Glomerular visceral epithelial cell (primary cell): Measurements from ENCODE around the gene ARSA.
"Not testable (repeated sequence)": the region's sequence is repeated elsewhere in the genome, so short reads cannot be mapped to it uniquely, and the experiment has no call there.

Experiments
- DNase-seq: peaks from one replicate; pipeline ENCODE4 v3.0.0-alpha.2; 2016; ENCODE audit errors: extremely low spot score

The ARSA gene

DNA sequence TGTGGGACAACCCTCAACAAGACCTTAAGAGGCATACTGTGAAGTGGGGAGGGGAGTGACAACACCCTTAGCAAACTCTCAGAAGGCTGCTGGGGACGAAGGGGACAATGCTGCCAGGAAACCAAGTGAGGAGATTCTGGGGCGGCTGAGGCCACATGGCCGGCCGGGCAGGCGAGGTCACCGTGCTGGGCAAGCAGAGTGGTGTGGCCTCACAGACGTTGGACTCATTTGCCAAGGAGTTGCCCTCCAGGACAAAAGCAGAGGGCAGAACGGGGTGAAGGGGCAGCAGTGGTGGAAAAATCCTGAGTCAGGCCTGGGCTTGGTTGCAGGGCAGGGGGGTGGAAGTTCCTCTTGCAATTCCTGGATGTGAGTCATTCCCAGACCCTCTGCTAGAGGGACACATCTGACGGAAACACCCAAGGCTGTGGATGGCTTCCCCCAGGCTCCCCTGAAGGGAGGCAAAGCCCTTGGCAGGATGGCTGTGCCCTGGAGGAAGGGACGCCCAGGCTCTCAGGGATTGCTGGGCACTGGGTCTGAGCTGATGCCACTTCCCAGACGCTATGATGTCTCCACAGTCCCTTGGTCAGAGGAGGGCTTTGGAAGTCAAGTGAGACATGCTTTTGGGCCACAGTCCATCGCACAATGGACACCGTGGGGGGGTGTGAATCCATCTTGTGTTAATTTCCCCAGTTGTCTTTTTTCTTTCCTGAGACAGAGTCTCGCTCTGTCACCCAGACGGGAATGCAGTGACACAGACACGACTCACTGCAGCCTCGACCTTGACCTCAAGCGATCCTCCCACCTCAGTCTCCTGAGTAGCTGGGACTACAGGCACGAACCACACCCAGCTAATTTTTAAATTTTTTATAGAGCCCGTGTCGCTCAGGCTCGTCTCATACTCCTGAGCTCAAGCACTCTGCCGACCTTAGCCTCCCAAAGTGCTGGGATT is 28.4 kb upstream of the ARSA start:
- DNase-seq = peak; percentile 47

GRCh38 chr22:50654664-50655063 is 26.7 kb upstream of the ARSA start:
- DNase-seq = not testable (repeated sequence)

- DNase-seq = no peak
These were observed 25.3 kb upstream of the ARSA start for GRCh38 chr22:50653256-50653655.

- DNase-seq = not testable (repeated sequence)
These were observed 15.8 kb upstream of the ARSA start for GRCh38 chr22:50643821-50644101.

DNA sequence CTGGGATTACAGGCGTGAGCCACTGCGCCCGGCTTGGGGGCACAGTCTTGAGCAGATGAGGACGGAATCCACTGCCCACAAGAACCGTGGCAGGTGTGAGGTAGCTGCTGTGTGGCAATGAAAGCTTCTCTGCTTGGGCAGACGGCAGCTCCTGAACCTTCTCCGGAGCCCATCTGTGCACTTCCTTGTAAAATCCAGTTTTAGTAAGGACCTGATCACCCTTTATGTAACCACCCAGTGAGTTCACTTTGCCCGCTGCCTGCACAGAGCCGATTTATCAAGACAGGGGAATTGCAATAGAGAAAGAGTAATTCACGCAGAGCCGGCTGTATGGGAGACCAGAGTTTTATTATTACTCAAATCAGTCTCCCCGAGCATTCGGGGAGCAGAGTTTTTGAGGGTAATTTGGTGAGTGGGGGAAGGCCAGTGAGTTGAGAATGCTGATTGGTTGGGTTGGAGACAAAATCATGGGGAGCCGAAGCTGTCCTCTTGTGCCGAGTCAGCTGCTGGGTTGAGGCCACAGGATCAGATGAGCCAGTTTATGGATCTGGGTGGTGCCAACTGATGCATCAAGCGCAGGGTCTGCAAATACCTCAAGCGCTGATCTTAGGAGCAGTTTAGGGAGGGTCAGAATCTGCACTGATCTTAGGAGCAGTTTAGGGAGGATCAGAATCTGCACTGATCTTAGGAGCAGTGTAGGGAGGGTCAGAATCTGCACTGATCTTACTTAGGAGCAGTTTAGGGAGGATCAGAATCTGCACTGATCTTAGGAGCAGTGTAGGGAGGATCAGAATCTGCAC is 15.3 kb upstream of the ARSA start:
- DNase-seq = not testable (repeated sequence)

GRCh38 chr22:50641696-50642607 is 14.0 kb upstream of the ARSA start:
- no peak for DNase-seq

- no peak for DNase-seq
These were observed 13.1 kb upstream of the ARSA start for GRCh38 chr22:50640857-50641647.

DNA sequence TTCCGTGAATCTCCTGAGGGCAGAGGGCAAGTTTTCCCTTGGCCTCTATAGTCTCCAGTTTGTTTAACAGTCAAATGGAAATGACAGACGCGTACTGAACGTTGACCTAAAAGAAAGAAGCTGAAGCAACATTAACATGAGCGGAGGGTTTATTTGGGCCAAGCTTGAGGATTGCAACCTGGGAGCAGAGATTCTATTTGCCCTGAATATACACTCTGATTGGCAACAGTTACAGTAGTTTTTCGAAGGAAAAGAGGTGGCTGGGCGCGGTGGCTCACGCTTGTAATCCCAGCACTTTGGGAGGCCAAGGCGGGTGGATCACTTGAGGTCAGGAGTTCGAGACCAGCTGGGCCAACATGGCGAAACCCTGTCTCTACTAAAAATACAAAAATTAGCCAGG is 12.3 kb upstream of the ARSA start:
- DNase-seq = not testable (repeated sequence)

DNA sequence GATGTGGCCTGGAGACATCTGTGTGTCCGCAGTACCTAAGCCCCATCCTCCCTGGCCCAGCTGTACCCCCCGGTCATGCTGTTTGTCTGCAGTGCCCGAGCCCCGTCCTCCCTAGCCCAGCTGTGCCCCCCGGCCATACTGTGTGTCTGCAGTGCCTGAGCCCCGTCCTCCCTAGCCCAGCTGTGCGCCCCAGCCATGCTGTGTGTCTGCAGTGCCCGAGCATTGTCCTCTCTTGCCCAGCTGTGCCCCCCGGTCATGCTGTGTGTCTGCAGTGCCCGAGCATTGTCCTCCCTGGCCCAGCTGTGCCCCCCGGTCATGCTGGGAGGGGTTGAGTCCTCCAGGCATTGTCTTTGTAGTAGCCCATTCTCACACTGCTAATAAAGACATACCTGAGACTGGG is 7.6 kb upstream of the ARSA start:
- no peak for DNase-seq

- DNase-seq = no peak
These were observed 5.8 kb upstream of the ARSA start for GRCh38 chr22:50633771-50634170.

GRCh38 chr22:50633086-50633485 is 5.1 kb upstream of the ARSA start:
- no peak for DNase-seq

DNA sequence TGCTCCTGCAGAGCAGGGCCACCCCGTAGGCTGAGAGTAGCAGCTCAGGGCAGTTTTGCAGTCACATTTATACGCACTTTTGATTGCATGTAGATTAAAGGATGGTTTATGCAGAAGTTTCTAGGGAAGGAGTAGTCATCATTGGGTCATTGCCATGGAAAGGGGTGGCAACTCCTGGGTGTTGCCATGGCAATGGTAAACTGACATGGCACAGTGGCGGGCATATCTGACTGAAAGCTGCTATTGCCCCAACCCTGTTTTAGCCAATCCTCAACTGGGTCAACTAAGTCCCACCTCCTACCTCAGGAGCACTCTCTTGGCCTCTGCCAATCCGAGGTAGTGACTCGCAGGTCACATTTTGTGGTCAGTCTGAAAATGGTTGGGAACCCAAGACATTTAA is 2.4 kb upstream of the ARSA start:
- DNase-seq = no peak

DNA sequence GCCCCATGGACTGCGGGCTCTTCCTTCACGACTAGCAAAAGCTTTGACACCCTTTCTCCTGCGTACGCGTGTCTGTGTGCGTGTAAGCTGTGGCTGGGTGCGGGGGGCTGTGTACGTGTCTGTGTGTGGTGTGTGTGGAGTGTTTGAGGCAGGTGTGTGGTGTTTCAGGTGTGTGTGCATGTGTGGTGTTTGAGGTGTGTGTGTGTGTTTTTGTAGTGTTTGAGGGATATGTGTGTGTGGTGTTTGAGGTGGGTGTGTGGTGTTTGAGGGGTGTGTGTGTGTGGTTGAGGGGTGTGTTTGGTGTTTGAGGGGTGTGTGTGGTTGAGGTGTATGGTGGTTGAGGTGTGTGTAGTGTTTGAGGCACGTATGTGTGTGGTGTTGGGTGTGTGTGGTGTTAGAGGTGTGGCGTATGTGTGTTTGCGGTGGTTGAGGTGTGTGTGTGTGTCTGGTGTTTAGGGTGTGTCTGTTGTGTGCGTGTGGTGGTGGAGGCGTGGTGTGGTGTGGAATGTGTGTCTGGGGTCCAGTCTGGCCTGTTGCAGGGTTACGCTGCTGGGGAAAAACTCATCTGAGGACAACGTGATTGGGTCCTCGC is 687 bp upstream of the ARSA start:
- no peak for DNase-seq

- DNase-seq = no peak
These were observed 906 bp downstream of the ARSA start for GRCh38 chr22:50626850-50627641.

GRCh38 chr22:50626314-50626849 is 1.6 kb downstream of the ARSA start:
- DNase-seq = no peak

- DNase-seq = no peak
These were observed 2.2 kb downstream of the ARSA start for GRCh38 chr22:50625568-50626313.

DNA sequence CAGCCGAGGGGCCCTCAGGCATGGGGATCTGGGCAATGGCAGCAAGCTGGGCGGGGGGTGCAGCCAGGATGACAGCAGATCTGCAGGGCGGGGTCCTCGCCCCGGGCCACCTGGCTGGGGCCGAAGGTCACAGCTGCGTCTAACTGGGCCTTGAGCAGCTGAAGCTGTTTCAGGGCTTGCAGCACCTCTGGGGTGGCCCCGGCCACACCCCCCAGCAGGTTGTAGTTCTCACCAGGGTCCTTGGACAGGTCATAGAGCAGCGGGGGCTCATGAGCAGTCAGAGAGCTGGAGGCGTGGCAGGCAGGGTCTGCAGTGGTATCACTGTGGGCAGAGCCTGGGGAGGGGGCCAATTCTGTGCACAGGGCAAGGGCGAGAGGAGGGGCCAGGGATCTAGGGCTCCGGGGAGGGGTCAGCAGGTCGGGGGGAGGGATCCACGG is 2.8 kb downstream of the ARSA start:
- no peak for DNase-seq

DNA sequence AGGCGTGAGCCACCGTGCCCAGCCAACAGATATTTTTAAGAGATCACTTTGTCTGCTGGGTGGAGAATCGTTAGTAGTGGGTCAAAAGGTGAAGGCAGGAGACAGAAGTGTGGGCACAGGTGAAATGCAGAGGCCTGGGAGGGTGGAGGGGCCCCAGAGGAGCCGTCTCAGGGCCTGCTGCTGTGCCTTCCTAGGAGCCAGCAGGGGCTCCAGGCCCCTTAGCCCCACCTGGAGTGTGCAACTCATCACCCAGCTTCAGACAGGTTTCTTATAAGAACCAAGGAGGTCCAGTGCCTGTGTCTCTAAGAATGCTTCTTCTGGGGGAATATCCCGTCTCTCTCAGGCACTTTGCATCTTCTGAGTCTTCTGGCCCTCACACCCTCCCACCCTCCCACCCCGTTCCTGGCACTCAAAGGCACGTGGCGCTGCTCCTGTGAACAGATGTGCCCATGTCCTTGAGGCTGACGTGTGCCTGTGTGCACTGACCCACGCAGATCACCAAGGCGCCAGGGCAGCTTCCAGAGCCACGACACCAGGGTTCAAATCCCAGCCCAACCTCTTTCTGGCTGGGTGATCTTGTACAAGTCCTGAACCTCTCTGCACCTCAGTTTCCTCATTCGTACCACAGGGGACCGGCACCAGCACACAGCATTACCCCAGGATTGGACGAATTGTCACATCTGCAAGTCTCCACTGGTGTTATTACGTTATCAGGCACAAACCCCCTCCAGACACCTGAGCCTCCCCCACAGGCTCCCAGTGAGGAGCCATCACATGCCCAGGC is 3.4 kb downstream of the ARSA start:
- DNase-seq = no peak
